ENCODE results near the gene CHADL. TPM values are rescaled to one million over a fixed set of nuclear protein-coding genes. Genes with fewer than 3 reads are reported as not detected.

The CHADL gene
- total RNA-seq, 3 donors from 2014 or later = 1.3 to 3.7 (median 1.4) TPM

DNA sequence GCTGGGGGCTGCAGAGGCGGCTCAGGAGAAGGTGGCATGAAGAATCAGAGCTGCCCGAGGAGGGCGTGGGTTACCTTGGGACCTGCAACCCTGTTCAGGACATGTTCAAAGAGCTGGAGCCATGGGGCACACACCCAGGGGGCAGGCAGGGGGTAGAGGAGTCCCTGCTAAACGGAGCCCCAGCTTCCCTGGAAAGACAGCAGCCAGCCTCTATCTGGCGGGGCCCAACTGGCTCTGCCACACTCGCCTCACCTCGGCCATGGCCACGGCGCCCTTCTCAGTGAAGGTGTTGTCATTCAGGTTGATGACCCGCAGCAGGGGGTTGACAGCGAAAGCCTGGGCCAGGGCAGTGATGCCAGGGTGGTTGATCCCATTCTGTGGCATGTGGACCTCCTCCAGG is 17.0 kb upstream of the CHADL start:
- Histone ChIP-seq H3K4me1 (no peaks in the 10 kb centered on the region), H3K36me3 (no peaks in the 10 kb centered on the region), H3K27ac (peak overlapping the region; percentile 45 to 63), H3K4me3 (no peak overlapping the region), H3K27me3 (no peaks in the 10 kb centered on the region), H3K9me3 (no peaks in the 10 kb centered on the region)
- DNase-seq (ENCODE audit: low spot score in 2 of 2) = no peak
- TF ChIP-seq, protein P1, sequence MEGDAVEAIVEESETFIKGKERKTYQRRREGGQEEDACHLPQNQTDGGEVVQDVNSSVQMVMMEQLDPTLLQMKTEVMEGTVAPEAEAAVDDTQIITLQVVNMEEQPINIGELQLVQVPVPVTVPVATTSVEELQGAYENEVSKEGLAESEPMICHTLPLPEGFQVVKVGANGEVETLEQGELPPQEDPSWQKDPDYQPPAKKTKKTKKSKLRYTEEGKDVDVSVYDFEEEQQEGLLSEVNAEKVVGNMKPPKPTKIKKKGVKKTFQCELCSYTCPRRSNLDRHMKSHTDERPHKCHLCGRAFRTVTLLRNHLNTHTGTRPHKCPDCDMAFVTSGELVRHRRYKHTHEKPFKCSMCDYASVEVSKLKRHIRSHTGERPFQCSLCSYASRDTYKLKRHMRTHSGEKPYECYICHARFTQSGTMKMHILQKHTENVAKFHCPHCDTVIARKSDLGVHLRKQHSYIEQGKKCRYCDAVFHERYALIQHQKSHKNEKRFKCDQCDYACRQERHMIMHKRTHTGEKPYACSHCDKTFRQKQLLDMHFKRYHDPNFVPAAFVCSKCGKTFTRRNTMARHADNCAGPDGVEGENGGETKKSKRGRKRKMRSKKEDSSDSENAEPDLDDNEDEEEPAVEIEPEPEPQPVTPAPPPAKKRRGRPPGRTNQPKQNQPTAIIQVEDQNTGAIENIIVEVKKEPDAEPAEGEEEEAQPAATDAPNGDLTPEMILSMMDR (IDR thresholded peaks at IDR 0.05) = no peak
- TF ChIP-seq POLR2A (IDR thresholded peaks at IDR 0.05) = no peak
- TF ChIP-seq POLR2AphosphoS5 (IDR thresholded peaks at IDR 0.05) = no peak
- intact Hi-C loops (cut with DNase I; ENCODE audit: low total_unique reads) = no loop called here

DNA sequence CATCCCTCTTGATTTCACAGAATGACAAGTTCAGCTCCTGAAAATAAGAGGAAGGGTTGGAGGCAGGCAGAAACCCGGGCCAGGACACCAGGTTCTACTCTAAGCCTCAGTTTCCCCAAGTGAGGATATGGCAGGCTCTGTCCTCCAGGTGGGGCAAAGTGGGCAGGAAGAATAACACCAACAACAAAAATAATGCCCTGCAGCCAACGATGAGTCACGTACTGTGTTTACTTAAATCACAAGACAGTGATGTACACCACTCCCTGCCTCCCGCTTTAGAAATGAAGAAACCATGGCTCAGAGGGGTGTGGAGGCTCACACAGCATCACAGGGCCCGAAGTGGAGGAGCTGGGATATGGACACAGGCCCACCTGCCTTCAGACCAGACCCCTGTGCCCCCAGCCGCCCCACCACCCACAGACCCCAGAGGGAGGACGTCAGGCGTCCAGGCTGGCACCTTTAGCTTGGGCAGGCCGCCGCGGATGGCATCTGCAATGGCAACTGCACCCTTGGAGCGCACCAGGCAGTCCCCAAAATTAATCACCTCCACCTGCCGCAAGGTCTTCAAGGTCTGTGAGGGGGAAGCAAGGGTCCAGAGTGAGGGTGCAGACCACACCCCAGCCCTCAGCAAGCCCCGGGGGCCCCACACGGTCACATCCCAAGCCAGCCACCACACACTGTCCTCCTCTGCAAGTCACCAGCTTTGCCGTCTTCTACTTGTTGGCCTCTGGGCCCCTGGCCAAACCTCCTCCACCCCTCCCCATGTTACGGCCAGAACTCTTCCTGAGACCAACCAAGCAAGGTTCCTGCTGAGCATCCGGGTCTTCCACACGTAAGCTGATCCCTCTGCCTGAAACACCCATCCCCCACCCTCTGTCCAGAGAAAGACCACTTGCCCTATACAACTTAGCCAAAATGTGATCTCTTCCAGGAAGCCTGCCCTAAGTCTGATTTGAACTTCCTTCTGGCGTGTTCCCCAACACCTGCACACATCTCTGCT is 15.8 kb upstream of the CHADL start:
- intact Hi-C loops (cut with DNase I; ENCODE audit: low total_unique reads) = no loop called here
- Histone ChIP-seq H3K27ac (peak overlapping the region; percentile 45 to 63), H3K4me3 (no peak overlapping the region), H3K9me3 (no peaks in the 10 kb centered on the region), H3K4me1 (no peaks in the 10 kb centered on the region), H3K36me3 (no peaks in the 10 kb centered on the region), H3K27me3 (no peaks in the 10 kb centered on the region)
- peak; percentile 41 to 61 for DNase-seq (ENCODE audit: low spot score in 2 of 2)
- TF ChIP-seq, protein P1 (IDR thresholded peaks at IDR 0.05) = peak in 1 of 3 donors; percentile 33
- TF ChIP-seq POLR2A (IDR thresholded peaks at IDR 0.05) = no peak
- TF ChIP-seq POLR2AphosphoS5 (IDR thresholded peaks at IDR 0.05) = no peak

DNA sequence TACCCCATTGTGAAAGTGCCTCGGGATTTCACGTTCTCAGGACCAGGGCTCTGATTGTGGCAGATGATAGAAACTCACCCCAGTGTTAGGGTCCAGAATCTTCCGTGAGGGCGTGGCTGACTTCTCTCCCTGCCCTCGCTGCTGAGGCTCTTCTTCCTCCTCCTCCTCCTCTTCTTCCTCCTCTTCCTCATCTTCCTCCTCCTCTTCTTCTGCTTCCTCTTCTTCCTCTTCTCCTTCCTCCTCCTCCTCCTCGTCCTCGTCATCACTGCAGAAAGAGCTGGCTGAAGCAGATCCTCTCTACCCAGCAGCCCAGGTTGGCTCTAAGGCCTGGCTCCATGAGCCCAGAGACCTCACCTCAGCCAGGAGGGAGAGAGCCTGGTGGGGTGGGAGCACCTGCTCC is 13.5 kb upstream of the CHADL start:
- Histone ChIP-seq H3K36me3 (no peaks in the 10 kb centered on the region), H3K27me3 (no peaks in the 10 kb centered on the region), H3K4me3 (no peak overlapping the region), H3K4me1 (no peaks in the 10 kb centered on the region), H3K9me3 (no peaks in the 10 kb centered on the region), H3K27ac (no peak overlapping the region)
- TF ChIP-seq POLR2A (IDR thresholded peaks at IDR 0.05) (no peak), POLR2AphosphoS5 (IDR thresholded peaks at IDR 0.05) (no peak)
- TF ChIP-seq, protein P1 (IDR thresholded peaks at IDR 0.05) = no peak
- no peak for DNase-seq (ENCODE audit: low spot score in 2 of 2)
- intact Hi-C loops (cut with DNase I; ENCODE audit: low total_unique reads) = no loop called here

DNA sequence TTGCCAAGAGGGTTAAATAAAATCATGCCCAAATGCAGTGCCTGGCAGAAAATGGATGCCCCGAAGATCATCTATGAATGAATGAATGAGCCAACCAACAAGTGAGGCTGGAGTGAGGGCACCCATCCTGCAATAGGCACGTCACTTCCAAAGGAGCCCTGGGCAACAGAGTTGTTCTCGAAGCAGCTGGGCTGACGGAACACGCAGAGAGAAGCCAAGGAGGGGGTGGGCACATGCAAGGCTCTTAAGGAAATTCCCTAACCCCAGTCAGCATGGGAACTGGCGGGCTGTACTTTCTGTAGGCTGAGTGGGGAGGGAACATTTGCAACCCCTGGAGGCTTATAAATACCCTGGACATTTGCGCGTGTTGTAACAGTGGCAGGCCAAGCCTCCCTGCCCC is 11.6 kb upstream of the CHADL start:
- H3K4me1 ChIP-seq = no peaks in the 10 kb centered on the region
- TF ChIP-seq, protein P1 (IDR thresholded peaks at IDR 0.05) = no peak
- TF ChIP-seq POLR2A (IDR thresholded peaks at IDR 0.05) = no peak
- TF ChIP-seq POLR2AphosphoS5 (IDR thresholded peaks at IDR 0.05) = no peak
- H3K4me3 ChIP-seq = no peak overlapping the region
- H3K36me3 ChIP-seq = no peaks in the 10 kb centered on the region
- no peak overlapping the region for H3K27ac ChIP-seq
- no peak for DNase-seq (ENCODE audit: low spot score in 2 of 2)
- H3K27me3 ChIP-seq = no peaks in the 10 kb centered on the region
- H3K9me3 ChIP-seq = no peaks in the 10 kb centered on the region
- intact Hi-C loops (cut with DNase I; ENCODE audit: low total_unique reads) = no loop called here

DNA sequence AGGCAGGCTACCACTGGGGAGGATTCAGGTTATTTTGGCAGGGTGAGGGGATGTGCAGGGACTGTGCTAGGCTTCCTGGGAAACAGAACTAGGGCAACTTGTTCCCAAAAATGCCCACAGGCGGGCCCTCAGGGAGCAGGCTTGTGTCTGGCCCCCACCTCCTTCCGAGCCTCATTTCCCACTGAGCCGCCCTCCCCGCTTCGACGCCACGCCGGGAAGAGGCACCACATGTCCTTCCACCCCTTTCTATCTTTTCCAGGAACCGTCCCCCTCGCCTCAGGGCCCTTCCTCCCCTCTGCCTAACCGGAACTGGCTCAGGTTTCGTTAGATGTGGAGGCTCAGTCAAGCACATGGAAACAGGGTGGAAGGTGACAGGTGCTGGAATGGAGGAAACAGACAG is 9.4 kb upstream of the CHADL start:
- Histone ChIP-seq H3K36me3 (no peaks in the 10 kb centered on the region), H3K9me3 (no peaks in the 10 kb centered on the region), H3K27me3 (no peaks in the 10 kb centered on the region), H3K4me3 (no peak overlapping the region), H3K4me1 (no peaks in the 10 kb centered on the region), H3K27ac (no peak overlapping the region)
- intact Hi-C loops (cut with DNase I; ENCODE audit: low total_unique reads) = no loop called here
- TF ChIP-seq POLR2A (IDR thresholded peaks at IDR 0.05) = no peak
- TF ChIP-seq, protein P1 (IDR thresholded peaks at IDR 0.05) = no peak
- TF ChIP-seq POLR2AphosphoS5 (IDR thresholded peaks at IDR 0.05) = no peak
- no peak for DNase-seq (ENCODE audit: low spot score in 2 of 2)
